CD4-positive, CD25-positive, alpha-beta regulatory T cell (primary cell): ENCODE results near the gene HCN1. TPM values are rescaled to one million over a fixed set of nuclear protein-coding genes. Genes with fewer than 3 reads are reported as not detected.

Experiments
- ATAC-seq, 2 donors: fragments of 150-1000 bp; cut with Tn5 transposase; one replicate each; pipeline ENCODE4 v1.10.0; 2021; ENCODE audit warnings: low read depth in 2 of 2, moderate number of reproducible peaks in 2 of 2, moderate library complexity in 1 of 2
- DNase-seq, 3 donors: peaks; one replicate each; pipeline versions ENCODE4 v3.0.0 to v3.0.0-alpha.2; 2012 to 2022; ENCODE audit warnings: mixed read lengths in 1 of 3
- H3K27ac ChIP-seq: one replicate; pipeline ENCODE4 v1.7.0; 2013; ENCODE audit warnings: mild to moderate bottlenecking, low read length; ENCODE audit not compliant: insufficient read depth, poor library complexity, severe bottlenecking
- H3K27me3 ChIP-seq: one replicate; pipeline ENCODE4 v1.7.0; 2013; ENCODE audit warnings: low read length; ENCODE audit not compliant: control insufficient read depth, insufficient read depth
- H3K36me3 ChIP-seq: one replicate; pipeline ENCODE4 v1.7.0; 2013; ENCODE audit warnings: mild to moderate bottlenecking, low read length, moderate library complexity; ENCODE audit not compliant: control insufficient read depth, insufficient read depth
- H3K4me1 ChIP-seq: 2 replicates; pipeline ENCODE4 v1.7.0; 2013; ENCODE audit warnings: mild to moderate bottlenecking, low read length; ENCODE audit not compliant: insufficient read depth, control insufficient read depth, poor library complexity, severe bottlenecking
- H3K4me3 ChIP-seq: one replicate; pipeline ENCODE4 v1.7.0; 2013; ENCODE audit warnings: low read depth, mild to moderate bottlenecking, low read length, moderate library complexity
- H3K9me3 ChIP-seq, 2 experiments: 1 replicate in 1 of 2; 2 replicates in 1 of 2; pipeline ENCODE4 v1.7.0; 2013; ENCODE audit warnings: low read length in 2 of 2, mild to moderate bottlenecking in 1 of 2, moderate library complexity in 1 of 2; ENCODE audit not compliant: control insufficient read depth in 2 of 2
- H3K27ac Mint-ChIP-seq, 3 donors: one replicate each; pipeline ENCODE4 v1.8.0; 2020 to 2022; ENCODE audit warnings: mild to moderate bottlenecking in 3 of 3, mixed read lengths in 3 of 3, moderate library complexity in 2 of 3
- H3K27me3 Mint-ChIP-seq: one replicate; pipeline ENCODE4 v1.8.0; 2022; ENCODE audit warnings: mild to moderate bottlenecking, mixed read lengths
- H3K36me3 Mint-ChIP-seq: one replicate; pipeline ENCODE4 v1.8.0; 2020; ENCODE audit warnings: mixed read lengths
- H3K4me1 Mint-ChIP-seq, 4 donors: one replicate each; pipeline ENCODE4 v1.8.0; 2020 to 2022; ENCODE audit warnings: mixed read lengths in 4 of 4, mild to moderate bottlenecking in 1 of 4
- H3K4me3 Mint-ChIP-seq, 4 donors: one replicate each; pipeline ENCODE4 v1.8.0; 2020 to 2022; ENCODE audit warnings: mild to moderate bottlenecking in 4 of 4, mixed read lengths in 4 of 4, moderate library complexity in 3 of 4
- H3K9me3 Mint-ChIP-seq, 7 donors: one replicate each; pipeline ENCODE4 v1.8.0; 2020 to 2022; ENCODE audit warnings: mixed read lengths in 7 of 7, mild to moderate bottlenecking in 3 of 7, moderate library complexity in 2 of 7
- polyA plus RNA-seq, 4 donors: library from polyadenylated mRNA; unstranded; fragments of 300-500 nt; fragmentation: Illumina TruSeq; gene quantifications; one replicate each; pipeline ENCODE4 v1.2.3, GENCODE V29; 2021
- total RNA-seq: library from RNA; stranded (reverse); gene quantifications from one replicate; pipeline ENCODE4 v1.2.3, GENCODE V29; 2022

Gene HCN1
- total and polyA plus RNA-seq, 5 donors from 2014 or later, result not detected

DNA sequence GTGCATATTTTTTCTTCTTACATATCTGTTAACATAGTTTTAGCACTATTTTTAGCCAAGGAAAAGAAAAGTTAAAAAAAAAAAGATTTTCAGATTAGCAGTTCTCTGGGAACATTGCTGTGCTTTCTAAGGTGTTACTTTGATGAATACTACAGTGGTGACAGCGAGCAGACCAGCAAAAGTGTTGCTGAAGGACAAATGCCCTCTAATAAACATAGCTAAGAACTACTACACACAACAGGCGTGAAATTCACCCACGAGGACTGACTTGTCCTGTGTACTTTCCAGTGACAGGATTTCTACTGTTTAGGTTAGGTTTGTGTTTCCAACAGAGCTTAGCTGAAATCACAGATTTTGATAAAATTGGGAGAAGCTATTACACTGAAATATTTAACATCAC, 153.8 kb downstream of the HCN1 start:
- Mint-ChIP-seq H3K36me3 (no peaks in the 10 kb centered on the region), H3K9me3 (peaks cover 3 to 29% (median 7%) of the 10 kb centered on the region in 7 donors), H3K4me3 (no peak overlapping the region), H3K27ac (no peak overlapping the region), H3K27me3 (no peaks in the 10 kb centered on the region), H3K4me1 (no peaks in the 10 kb centered on the region)
- no peak overlapping the region for H3K27ac ChIP-seq
- H3K9me3 ChIP-seq, result peaks cover 0 to 4% of the 10 kb centered on the region in 2 experiments
- no peaks in the 10 kb centered on the region for H3K4me1 ChIP-seq
- no peaks in the 10 kb centered on the region for H3K27me3 ChIP-seq
- DNase-seq, result no peak
- ATAC-seq, result no peak
- H3K4me3 ChIP-seq, result no peak overlapping the region
- no peaks in the 10 kb centered on the region for H3K36me3 ChIP-seq

DNA sequence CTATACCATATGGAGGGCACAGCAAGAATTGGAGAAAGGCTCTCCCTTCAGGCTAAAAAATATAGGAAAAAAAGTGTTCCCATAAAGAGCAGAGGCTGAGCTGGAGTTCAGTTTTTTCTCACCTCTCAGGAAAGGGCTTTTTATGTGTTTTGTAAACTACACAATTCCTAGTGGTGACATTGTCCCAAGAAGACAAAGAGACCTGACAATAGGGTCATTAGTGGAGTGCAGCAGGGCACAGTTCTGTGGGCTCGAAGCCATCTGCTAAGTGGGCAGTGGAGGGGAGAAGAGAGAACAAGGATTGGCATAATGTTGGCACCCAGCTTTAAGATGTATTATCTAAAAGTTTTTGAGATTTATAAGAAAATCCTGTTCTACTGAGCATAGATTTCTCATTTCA, 162.5 kb downstream of the HCN1 start:
- Histone ChIP-seq H3K9me3 (peaks cover 3 to 5% of the 10 kb centered on the region in 2 experiments), H3K27ac (no peak overlapping the region), H3K36me3 (no peaks in the 10 kb centered on the region), H3K4me3 (no peak overlapping the region), H3K27me3 (no peaks in the 10 kb centered on the region), H3K4me1 (no peaks in the 10 kb centered on the region)
- H3K4me1 Mint-ChIP-seq, result no peaks in the 10 kb centered on the region
- no peak overlapping the region for H3K27ac Mint-ChIP-seq
- no peaks in the 10 kb centered on the region for H3K27me3 Mint-ChIP-seq
- ATAC-seq (no peak), DNase-seq (no peak)
- H3K4me3 Mint-ChIP-seq, result no peak overlapping the region
- no peaks in the 10 kb centered on the region for H3K36me3 Mint-ChIP-seq
- peaks cover 2 to 22% (median 9%) of the 10 kb centered on the region in 7 donors for H3K9me3 Mint-ChIP-seq

DNA sequence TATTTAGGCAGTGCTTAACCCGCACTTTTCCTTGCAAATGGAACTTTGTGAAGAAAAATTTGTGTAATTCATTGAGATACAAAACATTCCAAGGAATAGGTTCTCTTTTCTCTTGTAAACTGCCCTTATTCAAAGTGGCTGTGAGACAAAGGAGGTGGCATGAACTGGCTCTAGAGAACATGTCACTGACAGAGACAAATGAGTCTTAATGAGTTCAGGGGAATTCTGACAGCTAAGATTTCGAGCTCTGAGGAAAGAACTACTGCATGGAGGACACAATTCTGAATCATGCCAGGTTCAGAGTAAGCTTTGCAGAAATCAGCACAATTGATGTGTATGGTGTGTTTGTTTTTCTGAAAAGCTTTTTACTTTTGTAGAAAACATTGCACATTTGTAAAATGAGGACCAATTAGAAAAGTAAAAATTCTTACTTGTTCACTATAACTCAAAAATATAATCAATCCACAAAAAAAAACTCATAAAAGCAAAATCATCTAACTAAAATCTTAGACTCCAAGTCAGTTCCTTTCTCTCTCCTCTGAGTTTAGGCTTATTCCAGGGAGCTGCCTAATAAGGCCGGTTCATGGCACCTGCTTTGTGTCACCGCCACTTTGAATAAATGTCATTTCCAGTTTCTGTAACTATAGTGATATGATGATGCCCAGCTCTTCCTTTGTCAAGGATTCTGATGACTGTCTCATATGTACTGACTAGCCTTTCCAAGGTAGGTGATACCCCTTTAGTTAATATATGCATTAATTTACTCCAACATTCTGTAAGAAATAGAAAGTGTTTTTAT, 163.2 kb downstream of the HCN1 start:
- ATAC-seq, result no peak
- Histone ChIP-seq H3K27ac (no peak overlapping the region), H3K4me1 (no peaks in the 10 kb centered on the region), H3K9me3 (peaks cover 3 to 5% of the 10 kb centered on the region in 2 experiments), H3K27me3 (no peaks in the 10 kb centered on the region), H3K36me3 (no peaks in the 10 kb centered on the region), H3K4me3 (no peak overlapping the region)
- H3K27ac Mint-ChIP-seq, result no peak overlapping the region
- H3K36me3 Mint-ChIP-seq, result no peaks in the 10 kb centered on the region
- H3K4me3 Mint-ChIP-seq, result no peak overlapping the region
- no peaks in the 10 kb centered on the region for H3K4me1 Mint-ChIP-seq
- no peaks in the 10 kb centered on the region for H3K27me3 Mint-ChIP-seq
- DNase-seq, result no peak
- H3K9me3 Mint-ChIP-seq, result peaks cover 2 to 17% (median 8%) of the 10 kb centered on the region in 7 donors

DNA sequence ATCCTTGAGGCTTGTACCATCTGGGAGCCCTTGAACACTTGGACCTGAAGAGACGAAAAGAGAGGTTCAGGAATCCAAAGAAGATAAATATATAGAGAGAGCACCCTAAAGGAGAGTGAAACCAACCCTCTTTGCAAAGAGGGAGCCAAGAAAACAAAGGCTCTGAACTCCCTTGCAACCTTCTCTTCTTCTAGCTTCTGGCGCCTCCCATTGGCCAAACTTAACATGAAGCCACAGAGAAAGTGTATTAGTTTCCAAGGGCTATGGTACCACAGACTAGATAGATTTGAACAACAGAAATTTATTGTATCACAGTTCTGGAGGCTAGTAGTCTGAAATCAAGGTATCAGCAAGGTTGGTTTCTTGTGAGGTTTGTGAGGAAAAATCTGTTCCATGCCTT, 175.1 kb downstream of the HCN1 start:
- no peak overlapping the region for H3K4me3 ChIP-seq
- Mint-ChIP-seq H3K9me3 (peaks cover 0 to 11% (median 1%) of the 10 kb centered on the region in 7 donors), H3K4me1 (no peaks in the 10 kb centered on the region), H3K4me3 (no peak overlapping the region), H3K36me3 (no peaks in the 10 kb centered on the region), H3K27me3 (no peaks in the 10 kb centered on the region), H3K27ac (no peak overlapping the region)
- no peaks in the 10 kb centered on the region for H3K36me3 ChIP-seq
- peaks cover 0 to 3% of the 10 kb centered on the region in 2 experiments for H3K9me3 ChIP-seq
- H3K27ac ChIP-seq, result no peak overlapping the region
- ATAC-seq (no peak), DNase-seq (no peak)
- no peaks in the 10 kb centered on the region for H3K27me3 ChIP-seq
- H3K4me1 ChIP-seq, result no peaks in the 10 kb centered on the region

DNA sequence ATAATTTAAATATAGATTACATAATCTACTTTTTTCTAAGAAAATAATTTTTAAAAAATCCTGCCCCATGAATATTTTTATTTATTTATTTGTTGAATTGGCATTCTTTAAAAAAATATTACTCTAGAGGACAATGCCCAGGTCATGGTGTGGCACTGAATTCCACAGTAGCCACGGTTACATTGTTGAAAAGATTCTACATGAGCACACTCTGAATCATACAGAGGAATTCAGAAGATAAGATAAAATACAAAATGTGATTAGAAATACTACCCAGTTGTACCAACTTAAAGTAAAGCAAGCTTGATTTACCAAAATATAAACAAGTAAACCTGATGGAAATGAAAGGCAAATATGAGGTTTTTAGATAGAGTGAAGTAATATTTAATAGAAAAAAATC, 183.7 kb downstream of the HCN1 start:
- Mint-ChIP-seq H3K36me3 (no peaks in the 10 kb centered on the region), H3K27ac (no peak overlapping the region), H3K4me1 (no peaks in the 10 kb centered on the region), H3K9me3 (peaks cover 0 to 37% (median 8%) of the 10 kb centered on the region in 7 donors), H3K4me3 (no peak overlapping the region), H3K27me3 (no peaks in the 10 kb centered on the region)
- ATAC-seq (no peak), DNase-seq (no peak)
- no peak overlapping the region for H3K4me3 ChIP-seq
- H3K27me3 ChIP-seq, result no peaks in the 10 kb centered on the region
- no peaks in the 10 kb centered on the region for H3K4me1 ChIP-seq
- H3K9me3 ChIP-seq, result no peaks in the 10 kb centered on the region
- H3K27ac ChIP-seq, result no peak overlapping the region
- no peaks in the 10 kb centered on the region for H3K36me3 ChIP-seq

DNA sequence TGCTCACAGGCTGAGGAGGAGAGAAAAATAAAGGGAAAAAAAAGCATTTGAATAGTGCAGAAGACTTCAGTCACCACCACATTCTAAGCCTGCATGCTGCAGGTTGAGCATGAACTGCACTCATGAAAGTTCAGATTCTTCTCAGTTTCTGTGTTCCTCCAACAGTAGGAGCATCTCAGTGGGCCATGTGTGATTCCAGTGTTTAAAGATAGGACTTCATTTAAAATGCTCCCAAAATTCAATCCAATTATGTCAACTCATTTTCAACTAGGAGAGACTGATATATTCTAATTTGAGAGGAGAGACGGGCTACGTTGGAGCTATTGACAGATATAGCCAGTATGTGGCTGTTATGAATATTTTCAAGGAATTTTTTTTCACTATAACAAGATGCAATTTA, 186.8 kb downstream of the HCN1 start:
- H3K27ac Mint-ChIP-seq, result no peak overlapping the region

DNA sequence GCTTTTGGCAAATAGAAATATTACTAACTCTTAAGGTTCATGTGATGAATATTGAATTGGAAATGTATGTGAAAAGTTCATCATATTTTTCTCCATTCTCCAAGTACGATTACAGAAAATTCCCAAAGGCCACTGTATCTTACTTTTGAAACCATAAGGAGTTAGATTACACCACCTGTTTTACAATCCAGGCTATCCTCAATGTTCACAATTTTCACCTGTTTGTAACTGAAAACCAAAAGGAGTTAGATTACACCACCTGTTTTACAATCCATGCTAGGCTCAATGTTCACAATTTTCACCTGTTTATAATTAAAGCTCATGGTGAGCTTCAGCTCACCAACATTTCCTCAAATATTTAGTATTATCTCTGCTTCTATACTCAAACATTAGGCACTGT, 188.0 kb downstream of the HCN1 start:
- H3K36me3 Mint-ChIP-seq, result no peaks in the 10 kb centered on the region
- no peaks in the 10 kb centered on the region for H3K4me1 Mint-ChIP-seq
- H3K4me3 Mint-ChIP-seq, result no peak overlapping the region

More for the DNA sequence above, 186.8 kb downstream of the HCN1 start:
- H3K4me1 Mint-ChIP-seq, result no peaks in the 10 kb centered on the region
- Histone ChIP-seq H3K27ac (no peak overlapping the region), H3K4me3 (no peak overlapping the region), H3K27me3 (no peaks in the 10 kb centered on the region), H3K9me3 (peaks cover 0 to 3% of the 10 kb centered on the region in 2 experiments), H3K4me1 (no peaks in the 10 kb centered on the region), H3K36me3 (no peaks in the 10 kb centered on the region)
- peaks cover 0 to 20% (median 6%) of the 10 kb centered on the region in 7 donors for H3K9me3 Mint-ChIP-seq
- no peak overlapping the region for H3K4me3 Mint-ChIP-seq
- ATAC-seq, result no peak
- no peak for DNase-seq
- no peaks in the 10 kb centered on the region for H3K36me3 Mint-ChIP-seq
- H3K27me3 Mint-ChIP-seq, result no peaks in the 10 kb centered on the region

DNA sequence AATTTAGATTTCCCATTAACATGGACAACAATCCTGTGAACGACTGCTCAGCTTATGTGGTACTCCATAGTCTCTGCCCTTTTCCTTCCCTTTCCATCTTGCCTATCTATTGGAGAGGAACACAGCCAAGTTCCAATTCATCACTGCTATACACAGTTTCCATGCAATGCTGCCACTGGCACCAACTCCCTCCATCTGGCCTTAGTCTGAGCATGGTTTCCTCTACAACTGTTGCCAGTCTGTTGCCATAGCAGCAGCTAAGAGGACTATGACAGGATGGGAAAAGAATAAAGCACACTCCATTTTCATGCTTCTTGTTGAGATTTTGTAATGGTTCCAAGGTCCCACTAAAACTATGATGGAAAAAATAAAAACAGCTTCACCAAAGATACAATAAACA, 189.0 kb downstream of the HCN1 start:
- Mint-ChIP-seq H3K4me1 (no peaks in the 10 kb centered on the region), H3K4me3 (no peak overlapping the region), H3K36me3 (no peaks in the 10 kb centered on the region), H3K27ac (no peak overlapping the region), H3K9me3 (peaks cover 0 to 12% (median 7%) of the 10 kb centered on the region in 7 donors), H3K27me3 (no peaks in the 10 kb centered on the region)
- Histone ChIP-seq H3K36me3 (no peaks in the 10 kb centered on the region), H3K4me1 (no peaks in the 10 kb centered on the region), H3K4me3 (no peak overlapping the region), H3K9me3 (peaks cover 0 to 3% of the 10 kb centered on the region in 2 experiments), H3K27ac (no peak overlapping the region), H3K27me3 (no peaks in the 10 kb centered on the region)
- DNase-seq, result no peak
- ATAC-seq, result no peak

More for the DNA sequence above, 188.0 kb downstream of the HCN1 start:
- Mint-ChIP-seq H3K27ac (no peak overlapping the region), H3K9me3 (peaks cover 0 to 16% (median 7%) of the 10 kb centered on the region in 7 donors), H3K27me3 (no peaks in the 10 kb centered on the region)
- no peaks in the 10 kb centered on the region for H3K27me3 ChIP-seq
- H3K9me3 ChIP-seq, result peaks cover 0 to 3% of the 10 kb centered on the region in 2 experiments
- no peaks in the 10 kb centered on the region for H3K4me1 ChIP-seq
- no peaks in the 10 kb centered on the region for H3K36me3 ChIP-seq
- no peak overlapping the region for H3K4me3 ChIP-seq
- ATAC-seq (no peak), DNase-seq (no peak)
- no peak overlapping the region for H3K27ac ChIP-seq
